Spleen (tissue), 7 donors: ENCODE results near the gene FHIT.

Experiments used
- POLR2A ChIP-seq, 3 donors: fragments of 450-650 bp; IDR thresholded peaks; one replicate each; pipeline ENCODE4 v1.5.1; 2017; ENCODE audit warnings: antibody characterized with exemption in 3 of 3, mild to moderate bottlenecking in 1 of 3
- POLR2AphosphoS5 ChIP-seq, 3 donors: sonication (generic); formaldehyde crosslinking; IDR thresholded peaks; one replicate each; pipeline ENCODE4 v1.5.1; 2017; ENCODE audit warnings: antibody characterized with exemption in 3 of 3
- TF ChIP-seq, protein P1 (sequence below), 11 experiments: fragments of 200-600 bp in 7 of 11; fragments of 450-650 bp in 4 of 11; sonication (generic) in 4 of 11; IDR thresholded peaks in 8 of 11; conservative IDR thresholded peaks in 3 of 11; 1 replicate in 7 of 11; 2 replicates in 4 of 11; pipeline versions ENCODE4 v1.4.0 to v1.8.0; 2016 to 2021; ENCODE audit warnings: antibody characterized with exemption in 11 of 11, inconsistent platforms in 4 of 11, mild to moderate bottlenecking in 1 of 11
- donor health status: DM: no; HTN: no; CAD: no; lungs with moderate emphysema.
- donor health status: DM: no; HTN: no; CAD: no.
- donor health status: DM: no; HTN: no; CAD: no.

DNA sequence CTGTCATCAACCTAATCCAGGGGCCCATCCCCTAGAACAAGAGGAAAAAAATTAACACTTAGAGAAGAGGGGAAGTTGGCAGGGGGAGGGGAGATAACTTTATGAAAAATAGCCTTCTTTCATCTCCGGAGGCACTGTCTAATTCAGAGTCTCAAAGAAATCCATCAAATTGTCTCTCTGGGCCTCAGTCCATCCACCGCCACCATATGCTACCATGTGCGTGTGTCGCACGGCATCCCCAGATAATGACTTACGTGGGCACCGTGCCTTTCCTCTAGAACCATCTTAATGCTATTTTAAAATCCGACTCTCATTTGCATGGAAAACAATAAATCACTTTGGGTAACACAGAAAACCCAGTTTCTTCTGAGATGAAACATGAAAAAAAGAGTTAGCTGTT is 619.7 kb downstream of the FHIT start:
- TF ChIP-seq, protein P1, sequence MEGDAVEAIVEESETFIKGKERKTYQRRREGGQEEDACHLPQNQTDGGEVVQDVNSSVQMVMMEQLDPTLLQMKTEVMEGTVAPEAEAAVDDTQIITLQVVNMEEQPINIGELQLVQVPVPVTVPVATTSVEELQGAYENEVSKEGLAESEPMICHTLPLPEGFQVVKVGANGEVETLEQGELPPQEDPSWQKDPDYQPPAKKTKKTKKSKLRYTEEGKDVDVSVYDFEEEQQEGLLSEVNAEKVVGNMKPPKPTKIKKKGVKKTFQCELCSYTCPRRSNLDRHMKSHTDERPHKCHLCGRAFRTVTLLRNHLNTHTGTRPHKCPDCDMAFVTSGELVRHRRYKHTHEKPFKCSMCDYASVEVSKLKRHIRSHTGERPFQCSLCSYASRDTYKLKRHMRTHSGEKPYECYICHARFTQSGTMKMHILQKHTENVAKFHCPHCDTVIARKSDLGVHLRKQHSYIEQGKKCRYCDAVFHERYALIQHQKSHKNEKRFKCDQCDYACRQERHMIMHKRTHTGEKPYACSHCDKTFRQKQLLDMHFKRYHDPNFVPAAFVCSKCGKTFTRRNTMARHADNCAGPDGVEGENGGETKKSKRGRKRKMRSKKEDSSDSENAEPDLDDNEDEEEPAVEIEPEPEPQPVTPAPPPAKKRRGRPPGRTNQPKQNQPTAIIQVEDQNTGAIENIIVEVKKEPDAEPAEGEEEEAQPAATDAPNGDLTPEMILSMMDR (IDR thresholded peaks at IDR 0.05 in 8 of 11, conservative IDR thresholded peaks at IDR 0.05 in 3 of 11), result no peak
- TF ChIP-seq POLR2AphosphoS5 (IDR thresholded peaks at IDR 0.05), result no peak
- TF ChIP-seq POLR2A (IDR thresholded peaks at IDR 0.05), result no peak
